CD4-positive, alpha-beta T cell treated with Interleukin-1 beta for 1 hour (primary cell): ENCODE results near the gene CASP8AP2.
"Not testable (repeated sequence)": the region's sequence is repeated elsewhere in the genome, so short reads cannot be mapped to it uniquely, and the experiment has no call there.

Source experiments
- DNase-seq, 2 donors: peaks; one replicate each; pipeline ENCODE4 v3.0.0-alpha.2; 2020 to 2022

CASP8AP2 gene

GRCh38 chr6:89829472-89830169, at the start of gene CASP8AP2:
CASP8AP2 (plus strand) TSS chr6:89829880.
- peak; percentile 95 for DNase-seq

GRCh38 chr6:89781070-89782034, 48.3 kb upstream of the CASP8AP2 start:
- DNase-seq, result no peak

GRCh38 chr6:89782222-89782621, 47.5 kb upstream of the CASP8AP2 start:
- DNase-seq, result no peak

GRCh38 chr6:89783293-89783692, 46.4 kb upstream of the CASP8AP2 start:
- not testable (repeated sequence) for DNase-seq

- no peak for DNase-seq
Observed at GRCh38 chr6:89784838-89785237, 44.8 kb upstream of the CASP8AP2 start.

GRCh38 chr6:89786970-89787369, 42.7 kb upstream of the CASP8AP2 start:
- no peak for DNase-seq

- DNase-seq, result no peak
Observed at GRCh38 chr6:89787660-89788328, 41.9 kb upstream of the CASP8AP2 start.

- no peak for DNase-seq
Observed at GRCh38 chr6:89789980-89790379, 39.7 kb upstream of the CASP8AP2 start.

- no peak for DNase-seq
Observed at GRCh38 chr6:89790403-89790802, 39.3 kb upstream of the CASP8AP2 start.

- peak in 1 of 2 donors; percentile 15 for DNase-seq
Observed at GRCh38 chr6:89792881-89793280, 36.8 kb upstream of the CASP8AP2 start.

GRCh38 chr6:89793586-89793985, 36.1 kb upstream of the CASP8AP2 start:
- no peak for DNase-seq

- peak in 1 of 2 donors; percentile 17 for DNase-seq
Observed at GRCh38 chr6:89794324-89794723, 35.4 kb upstream of the CASP8AP2 start.

- no peak for DNase-seq
Observed at GRCh38 chr6:89797317-89797716, 32.4 kb upstream of the CASP8AP2 start.

GRCh38 chr6:89799096-89799495, 30.6 kb upstream of the CASP8AP2 start:
- no peak for DNase-seq

GRCh38 chr6:89799756-89800155, 29.9 kb upstream of the CASP8AP2 start:
- no peak for DNase-seq

- DNase-seq, result no peak
Observed at GRCh38 chr6:89803271-89803670, 26.4 kb upstream of the CASP8AP2 start.

- DNase-seq, result no peak
Observed at GRCh38 chr6:89805814-89806371, 23.8 kb upstream of the CASP8AP2 start.

- no peak for DNase-seq
Observed at GRCh38 chr6:89807581-89807980, 22.1 kb upstream of the CASP8AP2 start.

GRCh38 chr6:89813422-89813821, 16.3 kb upstream of the CASP8AP2 start:
- DNase-seq, result not testable (repeated sequence)

GRCh38 chr6:89817481-89817880, 12.2 kb upstream of the CASP8AP2 start:
- DNase-seq, result no peak

GRCh38 chr6:89818977-89819335, 10.7 kb upstream of the CASP8AP2 start:
- peak in 1 of 2 donors; percentile 25 for DNase-seq

- DNase-seq, result peak; percentile 86 to 88
Observed at GRCh38 chr6:89819336-89820130, 10.1 kb upstream of the CASP8AP2 start, which contains the start of gene MDN1. MDN1 (minus strand) TSS chr6:89819794; CDS start chr6:89819607, 187 bp downstream.
